GM18499 (cell line): Measurements from ENCODE around the gene NCK1.

Source experiments
- ATAC-seq: cut with Tn5 transposase; IDR thresholded peaks from one replicate; pipeline ENCODE4 v1.9.1; 2021; ENCODE audit warnings: moderate number of reproducible peaks; ENCODE audit not compliant: insufficient read depth, unreplicated experiment

Gene NCK1

DNA sequence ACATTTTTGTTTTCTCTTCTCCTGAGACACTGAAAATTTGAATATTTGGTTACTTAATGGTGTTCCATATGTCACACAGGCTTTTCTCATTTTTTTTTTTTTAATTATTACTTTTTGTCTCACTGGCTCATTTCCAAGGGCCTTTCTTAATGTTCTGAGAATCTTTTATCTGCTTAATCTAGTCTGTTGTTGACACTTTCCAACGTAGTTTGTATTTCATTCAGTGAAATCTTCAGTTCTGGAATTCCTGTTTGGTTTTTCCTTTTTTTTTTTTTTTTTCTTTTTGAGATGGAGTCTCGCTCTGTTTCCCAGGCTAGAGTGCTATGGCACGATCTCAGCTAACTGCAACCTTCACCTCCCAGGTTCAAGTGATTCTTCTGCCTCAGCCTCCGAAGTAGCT lies 42.7 kb downstream of the NCK1 start:
- ATAC-seq: no peak

DNA sequence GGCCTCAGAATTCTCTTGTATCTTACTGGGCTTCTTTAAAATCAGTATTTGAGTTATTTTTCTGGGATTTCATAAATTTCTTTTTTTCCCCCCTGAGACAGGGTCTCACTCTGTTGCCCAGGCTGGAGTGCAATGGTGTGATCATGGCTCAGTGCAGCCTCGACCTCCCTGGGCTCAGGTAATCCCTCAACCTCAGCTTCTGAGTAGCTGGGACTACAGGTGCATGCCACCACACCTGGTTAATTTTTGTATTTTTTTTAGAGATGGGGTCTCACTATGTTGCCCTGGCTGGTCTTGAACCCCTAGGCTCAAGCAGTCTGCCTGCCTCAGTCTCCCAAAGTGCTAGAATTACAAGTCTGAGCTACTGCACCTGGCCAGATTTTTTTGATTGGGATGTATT lies 43.5 kb downstream of the NCK1 start:
- ATAC-seq: no peak

DNA sequence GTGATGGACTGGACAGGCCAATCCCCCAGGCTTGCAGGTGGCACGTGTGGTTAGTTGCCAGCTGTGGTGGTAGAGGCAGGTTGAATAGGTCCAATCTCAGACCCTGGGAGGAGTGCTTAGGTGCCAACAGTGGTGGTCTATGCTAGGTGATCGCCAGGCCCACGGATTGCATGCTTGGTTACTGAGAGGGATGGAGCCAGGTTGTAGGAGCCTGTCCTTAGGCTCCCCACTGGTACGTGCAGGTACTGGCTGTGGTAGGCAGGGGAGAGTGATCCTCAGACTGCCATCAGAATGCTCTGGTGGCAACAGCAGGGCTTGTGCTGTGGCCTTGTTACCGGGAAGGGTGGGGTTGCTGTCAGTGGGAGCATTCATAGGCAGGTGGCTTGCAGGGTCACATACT lies 44.7 kb downstream of the NCK1 start:
- ATAC-seq: no peak

DNA sequence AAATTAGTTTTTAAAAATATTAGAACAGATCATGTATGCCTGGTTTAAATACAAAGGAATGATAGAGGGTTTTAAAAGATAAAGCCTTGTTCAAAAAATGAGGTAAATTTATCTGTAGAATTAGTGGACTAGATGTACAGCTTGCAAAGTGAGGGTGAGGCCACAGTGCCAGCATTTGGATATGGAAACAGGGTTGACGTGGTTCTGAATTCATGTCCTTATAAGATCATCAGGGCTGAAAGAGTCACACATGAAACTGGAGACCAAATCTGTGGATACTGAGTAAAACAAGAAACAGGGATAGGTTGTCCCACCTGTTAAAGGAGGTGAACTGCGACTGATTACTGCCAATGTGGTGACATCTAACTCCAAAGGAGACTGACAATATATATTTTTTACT lies 46.3 kb downstream of the NCK1 start:
- ATAC-seq: no peak

DNA sequence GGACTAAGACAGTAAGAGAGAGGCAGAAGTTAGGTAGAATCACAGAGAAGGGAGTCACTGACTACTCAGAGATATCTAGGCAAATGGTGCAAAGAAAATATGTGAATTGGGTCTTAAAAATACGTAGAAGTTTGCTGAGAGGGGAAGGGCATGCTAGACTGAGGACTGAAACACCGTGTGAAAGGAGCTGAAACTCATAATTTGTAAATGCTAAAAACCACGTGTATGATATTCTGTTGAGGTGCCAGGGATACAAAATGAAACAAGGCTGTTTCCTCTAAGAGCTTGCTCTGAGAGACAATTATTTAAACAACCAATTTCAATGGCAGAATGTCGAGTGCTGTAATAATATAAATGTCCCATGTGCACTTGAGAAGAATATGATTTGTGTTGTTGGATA lies 47.2 kb downstream of the NCK1 start:
- ATAC-seq: no peak

- no peak for ATAC-seq
These were observed 48.7 kb downstream of the NCK1 start for GRCh38 chr3:136910697-136911096.

- no peak for ATAC-seq
These were observed 51.2 kb downstream of the NCK1 start for GRCh38 chr3:136913168-136913567.

- no peak for ATAC-seq
These were observed 52.7 kb downstream of the NCK1 start for GRCh38 chr3:136914739-136915138.

DNA sequence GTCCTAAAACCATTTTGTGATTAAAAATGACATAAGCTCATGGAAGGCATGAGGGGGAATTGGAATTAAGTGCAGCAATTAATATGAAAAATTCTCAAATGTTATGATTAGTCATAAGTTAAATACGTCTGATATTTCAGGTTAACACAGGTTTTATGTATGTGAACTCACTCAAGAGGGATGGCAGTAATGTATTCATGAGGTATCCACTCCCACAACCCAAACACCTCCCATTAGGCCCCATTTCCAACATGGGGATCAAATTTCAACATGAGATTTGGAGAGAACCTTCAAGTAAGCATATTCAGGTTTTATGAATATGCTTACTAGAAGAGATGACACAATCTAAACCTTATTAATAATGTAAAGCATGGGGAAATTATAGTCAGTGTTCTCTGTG lies 54.2 kb downstream of the NCK1 start:
- ATAC-seq: no peak

- no peak for ATAC-seq
These were observed 58.0 kb downstream of the NCK1 start for GRCh38 chr3:136919799-136920580.

DNA sequence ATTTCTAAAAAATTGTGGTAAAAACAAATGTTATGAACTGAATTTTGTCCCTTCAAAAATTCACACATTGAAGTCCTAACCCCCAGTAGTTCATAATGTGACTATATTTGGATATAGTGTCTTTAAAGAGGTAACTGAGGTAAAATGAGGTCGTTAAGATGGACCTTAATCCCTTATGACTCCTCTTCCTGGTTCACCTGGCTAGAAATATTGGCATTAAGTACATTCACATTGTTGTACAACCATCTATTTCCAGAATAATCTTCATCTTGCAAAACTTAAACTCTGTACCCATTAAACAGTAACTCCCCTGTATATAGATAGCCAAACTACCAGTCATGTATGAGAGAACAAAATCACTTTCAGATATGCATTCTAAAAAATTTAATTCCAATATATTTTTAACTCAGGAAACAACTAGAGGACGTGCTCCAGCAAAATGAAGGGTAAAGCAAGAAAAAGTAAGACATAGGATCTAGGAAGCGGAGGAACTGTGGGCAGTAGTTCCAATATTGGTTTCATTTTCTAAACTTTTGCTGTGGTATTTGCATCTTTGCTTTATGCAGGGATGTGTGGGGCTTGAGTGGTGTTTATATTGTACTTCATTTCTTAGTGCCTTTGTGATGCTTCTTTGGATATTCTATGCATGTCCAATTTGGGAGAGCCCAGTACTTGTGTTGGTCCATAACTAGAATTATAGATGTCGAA lies 59.0 kb downstream of the NCK1 start:
- no peak for ATAC-seq

DNA sequence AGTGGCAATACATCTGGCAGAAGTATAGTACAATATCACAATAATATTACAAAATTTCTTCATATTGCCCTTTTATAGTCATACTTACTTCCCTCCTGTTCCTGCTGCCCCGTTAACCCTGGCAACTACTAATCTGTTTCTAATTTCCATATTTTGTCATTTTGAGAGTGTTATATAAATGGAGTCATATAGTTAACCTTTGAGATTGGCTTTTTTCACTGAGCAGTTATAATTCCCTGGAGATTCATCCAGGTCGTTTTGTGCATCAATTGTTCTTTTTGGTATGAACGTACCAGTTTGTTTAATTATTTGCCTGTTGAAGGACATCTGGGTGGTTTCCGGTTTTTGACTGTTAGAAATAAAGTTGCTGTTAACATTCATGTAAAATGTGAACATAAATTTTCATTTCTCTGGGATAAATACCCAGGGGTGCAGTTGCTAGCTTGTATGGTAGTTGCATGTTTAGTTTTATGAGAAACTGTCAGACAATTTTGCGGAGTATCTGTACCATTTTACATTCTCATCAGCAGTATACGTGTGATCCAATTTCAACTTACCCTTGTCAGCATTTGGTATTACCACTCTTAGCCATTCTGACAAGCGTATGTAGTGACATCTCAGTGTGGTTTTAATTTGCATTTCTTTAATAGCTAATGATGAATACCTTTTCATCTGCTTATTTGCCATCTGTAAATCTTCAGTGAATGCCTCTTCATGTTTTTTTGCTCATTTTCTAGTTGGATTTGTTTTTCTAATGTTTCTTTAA lies 63.6 kb downstream of the NCK1 start:
- no peak for ATAC-seq

DNA sequence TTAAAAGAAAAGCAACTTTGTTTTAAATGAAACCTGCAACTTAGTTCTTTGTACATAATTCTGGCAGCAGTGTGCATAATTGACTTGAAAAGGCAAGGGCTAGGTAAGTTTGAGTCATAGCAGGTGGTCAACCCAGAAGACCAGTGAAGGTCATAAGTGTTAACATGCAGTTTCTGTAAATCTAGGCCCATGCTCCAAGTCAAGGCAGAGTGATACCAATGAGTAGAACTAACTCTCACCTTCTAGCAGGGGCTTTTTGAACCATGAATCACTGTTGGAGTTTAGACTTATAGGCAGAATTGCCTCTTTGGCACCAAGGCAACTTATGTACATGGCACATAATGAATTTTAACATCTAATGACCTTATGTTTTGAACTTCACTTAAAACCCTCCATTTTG lies 66.2 kb downstream of the NCK1 start:
- no peak for ATAC-seq

DNA sequence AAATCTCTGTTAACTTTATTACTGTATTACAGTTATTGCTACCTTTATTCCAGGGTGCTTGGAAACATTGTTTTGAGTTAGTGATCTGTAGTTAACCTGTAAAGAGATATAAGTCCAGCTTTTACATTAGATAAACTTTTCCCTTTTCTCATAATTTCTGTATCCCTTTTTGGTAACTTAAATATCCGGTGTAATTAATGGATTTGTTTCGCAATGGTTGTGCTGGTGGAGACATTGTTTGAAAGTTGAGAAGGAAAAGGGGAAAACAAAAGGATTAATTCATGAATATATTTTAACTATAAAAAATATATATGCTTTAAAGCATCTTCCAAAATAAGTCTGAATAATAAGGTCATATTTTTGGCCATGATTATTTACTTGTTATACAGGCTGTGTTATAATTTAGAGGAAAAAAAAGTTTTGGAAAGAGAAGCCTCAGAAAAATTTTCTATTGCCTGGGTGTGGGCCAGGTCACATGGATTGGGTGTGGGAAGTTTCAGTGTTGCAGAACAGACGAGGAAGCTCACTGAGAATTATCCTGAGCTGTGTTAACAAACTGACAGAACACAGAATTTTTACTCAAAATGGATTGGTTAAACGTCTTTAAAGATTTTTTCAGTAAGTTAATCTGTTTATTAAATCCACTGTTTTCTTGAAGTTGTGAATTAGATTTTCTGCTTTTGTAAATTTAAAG lies 68.1 kb downstream of the NCK1 start:
- ATAC-seq: no peak

- no peak for ATAC-seq
These were observed 69.6 kb downstream of the NCK1 start for GRCh38 chr3:136931606-136932005.

DNA sequence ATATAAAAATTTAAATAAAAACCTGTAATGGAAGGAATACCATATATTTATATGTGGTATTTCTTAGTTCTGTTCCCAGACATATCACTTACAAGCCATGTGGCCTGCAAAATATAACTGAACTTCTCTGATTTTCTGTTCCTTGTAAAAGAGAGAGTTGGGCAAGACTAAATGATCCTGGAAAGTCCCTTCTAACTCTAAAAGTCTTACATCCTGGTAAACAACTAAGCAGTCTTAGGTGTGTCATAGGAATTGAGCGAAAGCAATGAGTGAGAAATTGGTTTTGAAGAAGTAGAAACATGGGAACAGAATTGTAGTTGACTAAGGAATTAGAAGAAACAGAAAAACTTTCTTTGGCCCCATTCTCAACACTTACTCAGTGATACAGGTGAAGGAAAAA lies 70.5 kb downstream of the NCK1 start:
- no peak for ATAC-seq

GRCh38 chr3:136932978-136933772 lies 71.2 kb downstream of the NCK1 start:
- ATAC-seq: no peak

DNA sequence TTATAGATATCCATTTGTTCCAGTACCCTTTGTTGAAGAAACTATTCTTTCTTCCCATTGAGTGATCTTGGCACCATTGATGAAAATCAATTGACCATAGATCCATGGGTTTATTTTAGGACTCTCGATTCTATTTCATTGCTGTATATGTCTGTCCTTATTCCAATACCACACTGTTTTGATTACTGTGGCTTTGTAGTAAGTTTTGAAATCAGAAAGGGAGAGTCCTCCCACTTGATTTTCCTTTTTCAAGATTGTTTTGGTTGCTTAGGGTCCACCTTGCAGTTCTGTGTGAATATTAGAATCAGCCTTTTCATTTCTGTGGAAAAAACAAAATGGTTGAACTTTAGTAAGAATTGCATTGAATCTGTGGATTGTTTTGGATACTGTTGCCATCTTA lies 75.2 kb downstream of the NCK1 start:
- no peak for ATAC-seq

GRCh38 chr3:136937851-136938250 lies 75.8 kb downstream of the NCK1 start:
- ATAC-seq: no peak

- ATAC-seq: no peak
These were observed 76.3 kb downstream of the NCK1 start for GRCh38 chr3:136938334-136938733.
